ENCODE data around the gene ADCK1.
A peak's percentile ranks its signal among the peaks of the same experiment; 100 is the strongest.

The ADCK1 gene

DNA sequence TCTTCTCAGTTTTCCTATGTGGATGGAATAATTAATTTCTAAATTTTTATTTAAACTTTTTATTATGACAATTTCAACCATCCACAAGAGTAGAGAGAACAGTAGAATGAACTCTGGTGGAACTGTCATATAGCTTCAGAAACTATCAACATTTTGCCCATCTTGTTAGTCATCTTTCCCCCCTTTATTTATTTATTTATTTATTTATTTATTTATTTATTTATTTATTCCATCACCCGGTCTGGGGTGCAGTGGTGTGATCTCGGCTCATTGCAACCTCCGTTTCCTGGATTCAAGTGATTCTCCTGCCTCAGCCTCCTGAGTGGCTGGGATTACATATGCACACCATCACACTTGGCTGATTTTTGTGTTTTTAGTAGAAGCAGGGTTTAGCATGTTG lies 23.5 kb downstream of the ADCK1 start:
- H3K9me3 Mint-ChIP-seq: no peaks in the 10 kb centered on the region
- H3K36me3 Mint-ChIP-seq (ENCODE audit: insufficient read depth): peaks cover 5% of the 10 kb centered on the region
- H3K4me1 Mint-ChIP-seq (ENCODE audit: low read depth in 2 of 2): no peaks in the 10 kb centered on the region
- DNase-seq (no peak), ATAC-seq (replicated peaks) (no peak)
- H3K4me3 Mint-ChIP-seq: no peak overlapping the region
- no peak overlapping the region for H3K27ac Mint-ChIP-seq
- no peaks in the 10 kb centered on the region for H3K27me3 Mint-ChIP-seq

GRCh38 chr14:77825895-77826519 lies 26.1 kb downstream of the ADCK1 start:
- H3K27me3 Mint-ChIP-seq: no peaks in the 10 kb centered on the region
- DNase-seq (no peak), ATAC-seq (replicated peaks) (no peak)
- no peak overlapping the region for H3K4me3 Mint-ChIP-seq
- peaks cover 5% of the 10 kb centered on the region for H3K36me3 Mint-ChIP-seq (ENCODE audit: insufficient read depth)
- H3K9me3 Mint-ChIP-seq: no peaks in the 10 kb centered on the region
- H3K4me1 Mint-ChIP-seq (ENCODE audit: low read depth in 2 of 2): no peaks in the 10 kb centered on the region
- no peak overlapping the region for H3K27ac Mint-ChIP-seq

DNA sequence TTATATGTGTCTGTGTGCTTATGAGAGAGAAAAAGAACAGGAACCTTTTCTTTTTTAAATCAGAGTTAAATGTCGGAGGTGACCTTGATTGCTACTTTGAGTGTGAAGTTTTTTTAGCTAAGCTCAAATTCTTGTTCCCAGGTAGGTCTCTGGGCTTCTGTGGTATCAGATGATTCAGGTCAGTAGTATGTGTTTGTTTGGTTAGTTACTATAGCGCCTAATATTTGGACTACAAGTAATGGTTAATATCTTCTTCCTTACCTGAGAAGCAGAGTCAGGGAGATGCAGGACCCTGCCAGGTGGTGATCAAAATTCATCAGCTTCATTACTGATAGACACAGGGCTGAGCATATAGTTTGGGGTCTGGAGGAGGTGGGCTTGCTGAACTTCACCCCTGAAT lies 30.8 kb downstream of the ADCK1 start:
- H3K36me3 Mint-ChIP-seq (ENCODE audit: insufficient read depth): peaks cover 2% of the 10 kb centered on the region
- no peak for ATAC-seq (replicated peaks)
- peak overlapping the region; percentile 23 to 66 for H3K27ac Mint-ChIP-seq

GRCh38 chr14:77832297-77832696 lies 32.4 kb downstream of the ADCK1 start:
- ATAC-seq (replicated peaks): no peak
- H3K4me1 Mint-ChIP-seq (ENCODE audit: low read depth in 2 of 2): no peaks in the 10 kb centered on the region
- H3K36me3 Mint-ChIP-seq (ENCODE audit: insufficient read depth): no peaks in the 10 kb centered on the region
- DNase-seq: no peak
- H3K27me3 Mint-ChIP-seq: no peaks in the 10 kb centered on the region
- no peak overlapping the region for H3K4me3 Mint-ChIP-seq
- no peak overlapping the region for H3K27ac Mint-ChIP-seq
- no peaks in the 10 kb centered on the region for H3K9me3 Mint-ChIP-seq

More for the DNA sequence above, 30.8 kb downstream of the ADCK1 start:
- H3K27me3 Mint-ChIP-seq: no peaks in the 10 kb centered on the region
- H3K4me3 Mint-ChIP-seq: no peak overlapping the region
- no peak for DNase-seq
- no peaks in the 10 kb centered on the region for H3K9me3 Mint-ChIP-seq
- no peaks in the 10 kb centered on the region for H3K4me1 Mint-ChIP-seq (ENCODE audit: low read depth in 2 of 2)

DNA sequence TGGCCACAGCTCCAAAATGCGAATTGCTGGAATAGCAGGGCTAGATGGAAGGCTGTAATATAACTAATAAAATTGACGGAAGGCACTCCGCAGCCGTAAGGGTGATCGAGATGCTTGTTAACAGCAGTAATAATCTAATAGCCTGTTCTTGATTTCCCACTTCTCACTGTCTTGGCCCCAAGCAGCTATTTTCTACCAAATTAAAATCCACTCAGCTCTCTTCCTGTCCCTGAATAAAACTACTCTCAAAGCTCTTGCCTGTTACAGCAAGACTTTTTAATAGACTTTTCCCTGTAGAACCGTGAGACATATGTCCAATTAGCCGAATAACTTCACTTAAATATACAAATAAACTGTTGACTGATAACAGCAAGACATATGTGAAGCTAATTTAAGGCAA lies 38.0 kb downstream of the ADCK1 start:
- no peaks in the 10 kb centered on the region for H3K9me3 Mint-ChIP-seq

DNA sequence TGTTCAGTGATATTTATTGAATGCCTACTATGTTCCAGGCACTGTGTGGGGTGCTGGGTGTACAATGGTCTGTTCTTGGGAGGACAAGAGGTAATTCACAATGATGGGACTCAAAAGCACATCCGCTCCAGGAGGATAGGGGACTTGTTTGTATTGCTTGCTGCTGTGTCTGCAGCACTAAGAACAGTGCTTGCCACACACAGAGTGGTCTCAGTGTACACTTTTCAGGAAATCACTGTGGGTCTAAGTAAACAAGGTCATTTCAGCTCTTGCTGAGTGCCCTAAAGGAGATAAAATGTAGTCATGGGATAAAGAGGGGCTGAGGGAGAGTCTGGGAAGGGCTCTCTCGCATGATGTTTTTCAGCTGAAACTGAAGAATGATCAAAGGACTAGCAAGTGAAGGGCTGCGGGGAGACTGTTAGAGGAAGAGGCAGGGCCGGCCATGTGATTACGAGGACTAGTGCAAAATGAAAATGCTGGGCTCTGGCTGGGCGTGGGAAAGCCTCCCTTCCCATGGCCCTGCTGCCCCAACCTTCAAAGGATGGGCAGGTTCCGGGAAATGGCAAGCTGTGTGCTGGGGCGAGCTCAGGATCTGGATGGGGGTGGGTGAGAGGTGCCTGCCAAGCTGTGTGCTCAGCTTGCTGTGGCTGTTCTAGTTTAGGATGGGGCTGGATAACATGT lies 39.1 kb downstream of the ADCK1 start:
- Mint-ChIP-seq H3K36me3 (ENCODE audit: insufficient read depth) (no peaks in the 10 kb centered on the region), H3K27me3 (no peaks in the 10 kb centered on the region), H3K9me3 (no peaks in the 10 kb centered on the region), H3K4me1 (ENCODE audit: low read depth in 2 of 2) (no peaks in the 10 kb centered on the region), H3K4me3 (no peak overlapping the region), H3K27ac (no peak overlapping the region)
- no peak for DNase-seq
- ATAC-seq (replicated peaks): no peak

More for the DNA sequence above, 38.0 kb downstream of the ADCK1 start:
- no peak overlapping the region for H3K27ac Mint-ChIP-seq
- DNase-seq (no peak), ATAC-seq (replicated peaks) (no peak)
- no peaks in the 10 kb centered on the region for H3K27me3 Mint-ChIP-seq
- no peaks in the 10 kb centered on the region for H3K36me3 Mint-ChIP-seq (ENCODE audit: insufficient read depth)
- no peaks in the 10 kb centered on the region for H3K4me1 Mint-ChIP-seq (ENCODE audit: low read depth in 2 of 2)
- no peak overlapping the region for H3K4me3 Mint-ChIP-seq

DNA sequence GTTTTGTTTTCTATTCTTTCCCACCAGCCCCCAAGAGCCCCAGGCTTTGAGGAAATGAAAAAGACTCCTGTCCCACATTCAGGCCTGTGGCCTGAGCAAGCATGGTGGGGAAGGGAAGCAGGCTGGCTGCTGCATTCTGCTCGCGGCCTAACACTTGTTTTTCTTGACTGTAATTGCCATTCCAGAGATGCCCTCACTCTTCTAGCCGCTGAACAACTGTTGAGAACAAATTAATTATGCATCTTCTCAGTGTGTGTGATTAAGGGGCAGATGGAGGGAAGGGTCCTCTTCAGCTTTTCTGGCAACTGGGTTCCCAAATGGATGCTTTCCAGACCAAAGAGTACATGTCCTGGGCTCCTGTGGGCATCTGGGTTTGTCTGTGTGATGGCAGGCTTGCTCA lies 43.3 kb downstream of the ADCK1 start:
- DNase-seq (no peak), ATAC-seq (replicated peaks) (no peak)
- no peaks in the 10 kb centered on the region for H3K27me3 Mint-ChIP-seq
- no peaks in the 10 kb centered on the region for H3K36me3 Mint-ChIP-seq (ENCODE audit: insufficient read depth)
- no peaks in the 10 kb centered on the region for H3K9me3 Mint-ChIP-seq
- no peaks in the 10 kb centered on the region for H3K4me1 Mint-ChIP-seq (ENCODE audit: low read depth in 2 of 2)
- peak overlapping the region in 1 of 2 donors; percentile 74 for H3K27ac Mint-ChIP-seq
- no peak overlapping the region for H3K4me3 Mint-ChIP-seq

DNA sequence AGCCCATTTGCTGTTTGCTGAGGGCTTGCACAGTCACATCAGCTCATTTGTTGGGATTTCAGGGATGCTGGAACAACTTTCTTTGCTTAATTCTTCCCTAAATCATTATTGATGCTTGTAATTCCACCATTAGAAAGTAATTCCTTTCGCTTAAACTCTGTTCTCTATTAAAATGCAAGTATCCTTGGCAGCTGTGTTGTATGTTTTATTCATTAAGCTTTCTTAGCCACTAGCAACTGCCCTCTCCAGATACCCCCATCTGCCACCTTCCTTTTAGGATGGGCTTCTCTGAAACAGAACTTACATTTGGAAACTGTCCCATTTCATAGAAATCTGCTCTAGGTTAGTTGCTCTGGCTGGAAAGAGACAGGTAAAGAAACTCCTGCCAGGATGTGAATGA lies 43.7 kb downstream of the ADCK1 start:
- no peak for ATAC-seq (replicated peaks)
- Mint-ChIP-seq H3K9me3 (no peaks in the 10 kb centered on the region), H3K27ac (peak overlapping the region; percentile 53 to 70), H3K4me3 (no peak overlapping the region), H3K27me3 (no peaks in the 10 kb centered on the region), H3K36me3 (ENCODE audit: insufficient read depth) (no peaks in the 10 kb centered on the region), H3K4me1 (ENCODE audit: low read depth in 2 of 2) (no peaks in the 10 kb centered on the region)
- no peak for DNase-seq

- no peaks in the 10 kb centered on the region for H3K9me3 Mint-ChIP-seq
- no peak overlapping the region for H3K4me3 Mint-ChIP-seq
- no peaks in the 10 kb centered on the region for H3K4me1 Mint-ChIP-seq (ENCODE audit: low read depth in 2 of 2)
- H3K36me3 Mint-ChIP-seq (ENCODE audit: insufficient read depth): no peaks in the 10 kb centered on the region
- peak overlapping the region in 1 of 2 donors; percentile 53 for H3K27ac Mint-ChIP-seq
- ATAC-seq (replicated peaks) (no peak), DNase-seq (no peak)
- H3K27me3 Mint-ChIP-seq: no peaks in the 10 kb centered on the region
Observed at GRCh38 chr14:77844802-77845201, 44.9 kb downstream of the ADCK1 start.

DNA sequence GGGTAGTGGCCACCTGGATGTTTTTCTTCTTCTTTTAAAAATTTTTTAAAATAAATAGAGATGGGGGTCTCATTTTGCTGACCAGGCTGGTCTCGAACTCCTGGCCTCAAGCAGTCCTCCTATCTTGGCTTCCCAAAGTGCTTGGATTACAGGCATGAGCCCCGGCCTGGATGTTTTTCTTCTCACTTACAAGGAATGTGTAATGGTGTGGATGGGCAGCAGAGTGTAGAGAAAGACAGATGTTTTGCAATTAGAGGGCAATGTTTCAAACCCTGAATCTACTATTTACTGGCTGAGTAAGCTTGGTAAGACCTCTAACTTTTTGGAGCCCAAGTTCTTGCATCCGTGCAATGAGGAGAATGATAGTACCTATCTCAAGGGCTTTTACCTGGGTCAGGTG lies 48.1 kb downstream of the ADCK1 start:
- no peak overlapping the region for H3K27ac Mint-ChIP-seq
- DNase-seq (no peak), ATAC-seq (replicated peaks) (no peak)
- H3K4me3 Mint-ChIP-seq: no peak overlapping the region
- peaks cover 0 to 4% of the 10 kb centered on the region in 2 donors for H3K4me1 Mint-ChIP-seq (ENCODE audit: low read depth in 2 of 2)
- H3K27me3 Mint-ChIP-seq: no peaks in the 10 kb centered on the region
- H3K9me3 Mint-ChIP-seq: no peaks in the 10 kb centered on the region
- H3K36me3 Mint-ChIP-seq (ENCODE audit: insufficient read depth): peaks cover under 1% of the 10 kb centered on the region

DNA sequence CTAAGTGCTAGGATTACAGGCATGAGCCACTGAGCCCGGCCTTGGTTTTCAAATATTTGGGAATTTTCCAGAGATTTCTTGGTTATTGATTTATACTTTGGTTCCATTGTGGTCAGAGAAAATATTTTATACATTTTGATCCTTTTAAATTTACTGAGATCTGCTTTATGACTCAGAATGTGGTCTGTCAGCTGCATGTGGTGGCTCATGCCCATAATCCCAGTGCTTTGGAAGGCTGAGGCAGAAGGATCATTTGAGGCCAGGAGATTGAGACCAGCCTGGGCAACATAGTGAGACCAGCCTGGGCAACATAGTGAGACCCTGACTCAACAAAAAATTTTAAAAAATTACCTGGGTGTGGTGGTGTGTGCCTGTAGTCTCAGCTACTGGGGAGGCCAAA lies 49.8 kb downstream of the ADCK1 start:
- Mint-ChIP-seq H3K4me1 (ENCODE audit: low read depth in 2 of 2) (peaks cover 0 to 4% of the 10 kb centered on the region in 2 donors), H3K27ac (no peak overlapping the region), H3K36me3 (ENCODE audit: insufficient read depth) (peaks cover 3% of the 10 kb centered on the region), H3K9me3 (no peaks in the 10 kb centered on the region), H3K27me3 (no peaks in the 10 kb centered on the region), H3K4me3 (no peak overlapping the region)
- DNase-seq (no peak), ATAC-seq (replicated peaks) (no peak)

DNA sequence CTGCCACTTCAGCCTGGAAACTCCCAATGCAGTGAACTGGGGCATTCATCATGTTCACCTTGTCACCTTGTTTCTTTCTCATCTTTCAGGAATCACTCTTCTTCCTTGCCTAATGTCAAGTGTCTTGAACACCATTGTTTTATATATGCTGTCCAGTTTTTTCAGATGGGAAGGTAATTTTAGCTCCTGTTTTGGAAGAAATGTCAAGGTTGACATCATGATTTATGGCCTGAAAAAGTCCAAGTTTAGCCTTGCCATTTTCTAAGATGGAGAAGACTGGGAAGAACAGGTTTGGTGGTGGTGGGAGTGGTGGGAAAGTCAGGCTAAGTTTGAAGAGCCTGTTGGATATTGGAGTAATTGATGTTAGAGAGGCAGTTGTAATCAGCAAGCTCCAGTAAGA lies 54.0 kb downstream of the ADCK1 start:
- Mint-ChIP-seq H3K27ac (no peak overlapping the region), H3K4me1 (ENCODE audit: low read depth in 2 of 2) (peaks cover 0 to 4% of the 10 kb centered on the region in 2 donors), H3K9me3 (no peaks in the 10 kb centered on the region), H3K36me3 (ENCODE audit: insufficient read depth) (peaks cover 3% of the 10 kb centered on the region), H3K4me3 (no peak overlapping the region), H3K27me3 (no peaks in the 10 kb centered on the region)
- no peak for DNase-seq
- ATAC-seq (replicated peaks): no peak

- Mint-ChIP-seq H3K4me3 (no peak overlapping the region), H3K36me3 (ENCODE audit: insufficient read depth) (peaks cover 5% of the 10 kb centered on the region), H3K27me3 (no peaks in the 10 kb centered on the region), H3K27ac (no peak overlapping the region), H3K4me1 (ENCODE audit: low read depth in 2 of 2) (no peaks in the 10 kb centered on the region), H3K9me3 (no peaks in the 10 kb centered on the region)
- DNase-seq: no peak
- ATAC-seq (replicated peaks): no peak
Observed at GRCh38 chr14:77856941-77857340, 57.0 kb downstream of the ADCK1 start.

GRCh38 chr14:77859934-77860570 lies 60.1 kb downstream of the ADCK1 start:
- no peaks in the 10 kb centered on the region for H3K9me3 Mint-ChIP-seq
- H3K4me3 Mint-ChIP-seq: no peak overlapping the region
- ATAC-seq (replicated peaks): no peak
- no peak overlapping the region for H3K27ac Mint-ChIP-seq
- H3K36me3 Mint-ChIP-seq (ENCODE audit: insufficient read depth): peaks cover 2% of the 10 kb centered on the region
- no peak for DNase-seq
- no peaks in the 10 kb centered on the region for H3K4me1 Mint-ChIP-seq (ENCODE audit: low read depth in 2 of 2)
- H3K27me3 Mint-ChIP-seq: no peaks in the 10 kb centered on the region

Data from effector memory CD8-positive, alpha-beta T cell (primary cell).